ENCODE measurements around the gene VPS37C. TPM values are rescaled to one million over a fixed set of nuclear protein-coding genes. Genes with fewer than 3 reads are reported as not detected.

The VPS37C gene
- total RNA-seq, 2 donors from 2014 or later = 13.2 to 21.1 TPM

GRCh38 chr11:61160487-61161189 is 588 bp downstream of the VPS37C start:
- 5 to 11% methylated on average over 16 to 23 of the region's 25 CpGs for WGBS, 2 donors
- DNase-seq (no peak), ATAC-seq (no peak)
- no peaks in the 10 kb centered on the region for H3K9me3 ChIP-seq
- TF ChIP-seq POLR2A (IDR thresholded peaks at IDR 0.05) (peak in 2 of 3 donors; percentile 67 to 69), CTCF (IDR thresholded peaks at IDR 0.05) (no peak)
- peaks cover 52% of the 10 kb centered on the region for H3K4me1 ChIP-seq
- H3K36me3 ChIP-seq (replicated peaks in 1 of 2; ENCODE audit: insufficient read depth in 1 of 2, low read depth in 2 of 2) = no peaks in the 10 kb centered on the region
- intact Hi-C loops (cut with DNase I) = no loop called here
- H3K4me3 ChIP-seq = peak overlapping the region; percentile 49 to 77
- no peaks in the 10 kb centered on the region for H3K27me3 ChIP-seq
- H3K27ac ChIP-seq = peak overlapping the region; percentile 89 to 98 (median 94)

- intact Hi-C loops (cut with DNase I) = no loop called here
- ATAC-seq = no peak
- Histone ChIP-seq H3K27me3 (no peaks in the 10 kb centered on the region), H3K36me3 (replicated peaks in 1 of 2; ENCODE audit: insufficient read depth in 1 of 2, low read depth in 2 of 2) (no peaks in the 10 kb centered on the region), H3K4me3 (no peak overlapping the region), H3K27ac (peak overlapping the region in 3 of 4 donors; percentile 58 to 98 (median 70)), H3K4me1 (peaks cover 52% of the 10 kb centered on the region), H3K9me3 (no peaks in the 10 kb centered on the region)
- TF ChIP-seq POLR2A (IDR thresholded peaks at IDR 0.05) (no peak), CTCF (IDR thresholded peaks at IDR 0.05) (no peak)
- DNase-seq = no peak
- WGBS, 2 donors = 6 to 10% methylated on average over 3 of the region's 3 CpGs
Measured at GRCh38 chr11:61158691-61159381, 2.4 kb downstream of the VPS37C start.

GRCh38 chr11:61157743-61158142 is 3.5 kb downstream of the VPS37C start:
- Histone ChIP-seq H3K36me3 (replicated peaks in 1 of 2; ENCODE audit: insufficient read depth in 1 of 2, low read depth in 2 of 2) (no peaks in the 10 kb centered on the region), H3K4me1 (peaks cover 63% of the 10 kb centered on the region), H3K4me3 (no peak overlapping the region), H3K27me3 (no peaks in the 10 kb centered on the region), H3K9me3 (no peaks in the 10 kb centered on the region), H3K27ac (peak overlapping the region in 2 of 4 donors; percentile 70 to 98)
- ATAC-seq (no peak), DNase-seq (no peak)
- intact Hi-C loops (cut with DNase I) = no loop called here
- no peak for TF ChIP-seq CTCF (IDR thresholded peaks at IDR 0.05)
- no peak for TF ChIP-seq POLR2A (IDR thresholded peaks at IDR 0.05)
- WGBS, 2 donors = 53% methylated on average over 3 of the region's 3 CpGs

- DNase-seq (no peak), ATAC-seq (no peak)
- TF ChIP-seq POLR2A (IDR thresholded peaks at IDR 0.05) (no peak), CTCF (IDR thresholded peaks at IDR 0.05) (no peak)
- Histone ChIP-seq H3K9me3 (no peaks in the 10 kb centered on the region), H3K27me3 (no peaks in the 10 kb centered on the region), H3K27ac (no peak overlapping the region), H3K4me3 (no peak overlapping the region), H3K4me1 (peaks cover 71% of the 10 kb centered on the region), H3K36me3 (replicated peaks in 1 of 2; ENCODE audit: insufficient read depth in 1 of 2, low read depth in 2 of 2) (no peaks in the 10 kb centered on the region)
- 77 to 84% methylated on average over 5 of the region's 5 CpGs for WGBS, 2 donors
- intact Hi-C loops (cut with DNase I) = no loop called here
Measured at GRCh38 chr11:61155741-61156140, 5.5 kb downstream of the VPS37C start.

All from body of pancreas (tissue), 4 donors.